ENCODE data around the gene TULP1. TPM values are rescaled to one million over a fixed set of nuclear protein-coding genes. Genes with fewer than 3 reads are reported as not detected.

The TULP1 gene
- total and polyA plus RNA-seq, 2 of the 8 experiments (the other 6 are each of a cell fraction or from before 2014, with no cell fraction given): 3.2 to 6.8 TPM

GRCh38 chr6:35508542-35508941, 4.2 kb downstream of the TULP1 start:
- WGBS, 2 experiments (ENCODE audit: extremely low coverage in 1 of 2, insufficient coverage in 1 of 2, insufficient read length in 1 of 2, insufficient replicate concordance in 2 of 2, low coverage in 1 of 2, low lambda C conversion rate in 2 of 2, missing lambda C conversion rate in 1 of 2): 63% methylated on average over 5 of the region's 5 CpGs; no CpG with 5 or more reads in 1 of the 2 experiments
- Histone ChIP-seq H4K8ac (ENCODE audit: extremely low read depth, insufficient read depth, low read length) (no peak overlapping the region), H3K56ac (replicated peaks; ENCODE audit: insufficient read length, low read depth, low read length) (no peak overlapping the region), H2BK5ac (ENCODE audit: low read depth, low read length) (no peak overlapping the region), H3K79me2 (ENCODE audit: control insufficient read depth in 1 of 2, insufficient read depth in 2 of 2, low read length in 2 of 2) (no peaks in the 10 kb centered on the region), H3K4me2 (ENCODE audit: insufficient read depth in 1 of 2, low read depth in 2 of 2, low read length in 2 of 2) (no peak overlapping the region), H3K18ac (ENCODE audit: extremely low read depth, low read length) (no peak overlapping the region; the same call in 1 of the 2 replicates), H2BK12ac (ENCODE audit: low read depth, low read length) (no peak overlapping the region), H3K4me1 (replicated peaks in 1 of 4; ENCODE audit: control insufficient read depth in 3 of 4, insufficient read depth in 4 of 4, low read length in 3 of 4) (peaks cover 6 to 39% (median 24%) of the 10 kb centered on the region in 4 experiments), H3K23ac (ENCODE audit: insufficient read length) (no peak overlapping the region), H3K27me3 (replicated peaks in 1 of 4; ENCODE audit: control insufficient read depth in 3 of 4, extremely low read depth in 1 of 4, insufficient read depth in 3 of 4, low read length in 3 of 4) (peaks cover 0 to 17% (median 6%) of the 10 kb centered on the region in 4 experiments; a peak in 5 of 7 replicates), H2AFZ (ENCODE audit: low read length) (no peak overlapping the region), H3K4ac (replicated peaks; ENCODE audit: insufficient read length, low read depth, low read length) (no peak overlapping the region), H3K9ac (replicated peaks in 1 of 4; ENCODE audit: extremely low read depth in 1 of 4, low read depth in 3 of 4, low read length in 3 of 4) (no peak overlapping the region), H2BK15ac (ENCODE audit: low read length) (no peak overlapping the region), H3K27ac (ENCODE audit: low read depth, low read length) (no peak overlapping the region), H3K23me2 (ENCODE audit: low read depth, low read length) (no peaks in the 10 kb centered on the region; the same call in 1 of the 2 replicates), H3K36me3 (ENCODE audit: control insufficient read depth in 2 of 4, insufficient read depth in 4 of 4, low read length in 3 of 4) (no peaks in the 10 kb centered on the region), H4K5ac (ENCODE audit: insufficient read length, low read depth, low read length) (no peak overlapping the region), H3K14ac (ENCODE audit: insufficient read length) (no peak overlapping the region), H4K91ac (replicated peaks; ENCODE audit: insufficient read length, low read length) (no peak overlapping the region), H2BK120ac (replicated peaks; ENCODE audit: low read depth, low read length) (no peak overlapping the region), H4K20me1 (replicated peaks in 1 of 2; ENCODE audit: control insufficient read depth in 1 of 2, insufficient read depth in 2 of 2, low read length in 2 of 2) (no peaks in the 10 kb centered on the region), H2AK5ac (ENCODE audit: low read depth, low read length) (0 out of 2 replicates have a peak overlapping the region, but pooled peaks have one; percentile 65), H3K4me3 (ENCODE audit: extremely low read depth in 1 of 4, insufficient read depth in 2 of 4, low read depth in 3 of 4, low read length in 4 of 4) (no peak overlapping the region), H3K9me3 (ENCODE audit: insufficient read depth in 2 of 2, low read depth in 1 of 2, low read length in 1 of 2) (no peaks in the 10 kb centered on the region), H3K79me1 (ENCODE audit: low read depth, low read length) (no peaks in the 10 kb centered on the region), H2BK20ac (ENCODE audit: low read length) (no peak overlapping the region)
- ChIA-PET POLR2A (ENCODE audit: partially characterized antibody) (interaction anchor here (0.5 to 37.6 kb wide), 4 partner anchors 9 to 43 kb away, joined by 4 to 1319 read pairs (median 29); partner anchors contain the start of genes RPL10A and TEAD3), CTCF (ENCODE audit: partially characterized antibody) (interaction anchor here (0.6 to 6.6 kb wide), 13 partner anchors 8 to 302 kb away, joined by 3 to 45 read pairs (median 3); no protein-coding TSS in a partner anchor)
- no peak for DNase-seq (ENCODE audit: low read depth in 1 of 2, low spot score in 2 of 2)
- FAIRE-seq: peak; percentile 39
- TF ChIP-seq TAF1 (IDR thresholded peaks at IDR 0.05; ENCODE audit: low read depth, low read length) (no peak), ZNF274 (IDR thresholded peaks at IDR 0.05; ENCODE audit: borderline replicate concordance, extremely low read depth, low read length) (no peak), YY1 (IDR thresholded peaks at IDR 0.05; ENCODE audit: low read depth, low read length) (no peak), SIN3A (conservative IDR thresholded peaks at IDR 0.05 in 1 of 2, IDR thresholded peaks at IDR 0.05 in 1 of 2; ENCODE audit: low read depth in 1 of 2, low read length in 2 of 2) (peak in 1 of 2 experiments; percentile 38; a peak in 1 of 4 replicates)
